Measurements from ENCODE around the gene AOPEP.

GRCh38 chr9:95071925-95072324 lies 345.4 kb downstream of the AOPEP start:
- no peak for TF ChIP-seq EZH2 (IDR thresholded peaks at IDR 0.05; ENCODE audit: borderline replicate concordance, low read length)
- no peak for TF ChIP-seq CTCF (IDR thresholded peaks at IDR 0.05; ENCODE audit: low read length)

All from OCI-LY1 (cell line).